Measurements from ENCODE around the gene INS. TPM values are rescaled to one million over a fixed set of nuclear protein-coding genes. Genes with fewer than 3 reads are reported as not detected.
"Not testable (repeated sequence)": the region's sequence is repeated elsewhere in the genome, so short reads cannot be mapped to it uniquely, and the experiment has no call there.

The INS gene
- total and polyA plus RNA-seq, 2 of the 8 experiments (the other 6 are each of a cell fraction or from before 2014, with no cell fraction given) = not detected

GRCh38 chr11:2124736-2125484 lies 36.1 kb downstream of the INS start:
- H3K9me3 ChIP-seq (ENCODE audit: insufficient read depth in 2 of 2, low read depth in 1 of 2, low read length in 1 of 2); FAIRE-seq; H3K27me3 ChIP-seq (replicated peaks in 1 of 4; ENCODE audit: control insufficient read depth in 3 of 4, extremely low read depth in 1 of 4, insufficient read depth in 3 of 4, low read length in 3 of 4); H2BK12ac ChIP-seq (ENCODE audit: low read depth, low read length); H3K9ac ChIP-seq (replicated peaks in 1 of 4; ENCODE audit: extremely low read depth in 1 of 4, low read depth in 3 of 4, low read length in 3 of 4); H3K4me2 ChIP-seq (ENCODE audit: insufficient read depth in 1 of 2, low read depth in 2 of 2, low read length in 2 of 2); H3K18ac ChIP-seq (ENCODE audit: extremely low read depth, low read length); H4K8ac ChIP-seq (ENCODE audit: extremely low read depth, insufficient read depth, low read length); H3K36me3 ChIP-seq (ENCODE audit: control insufficient read depth in 2 of 4, insufficient read depth in 4 of 4, low read length in 3 of 4); H2BK120ac ChIP-seq (replicated peaks; ENCODE audit: low read depth, low read length); H2BK5ac ChIP-seq (ENCODE audit: low read depth, low read length); H2BK20ac ChIP-seq (ENCODE audit: low read length); H3K27ac ChIP-seq (ENCODE audit: low read depth, low read length); H3K23ac ChIP-seq (ENCODE audit: insufficient read length); H4K91ac ChIP-seq (replicated peaks; ENCODE audit: insufficient read length, low read length); H3K79me2 ChIP-seq (ENCODE audit: control insufficient read depth in 1 of 2, insufficient read depth in 2 of 2, low read length in 2 of 2); H3K56ac ChIP-seq (replicated peaks; ENCODE audit: insufficient read length, low read depth, low read length); DNase-seq (ENCODE audit: low read depth in 1 of 2, low spot score in 2 of 2); H4K5ac ChIP-seq (ENCODE audit: insufficient read length, low read depth, low read length); H4K20me1 ChIP-seq (replicated peaks in 1 of 2; ENCODE audit: control insufficient read depth in 1 of 2, insufficient read depth in 2 of 2, low read length in 2 of 2); H2BK15ac ChIP-seq (ENCODE audit: low read length); H3K14ac ChIP-seq (ENCODE audit: insufficient read length); H2AFZ ChIP-seq (ENCODE audit: low read length); H3K4me1 ChIP-seq (replicated peaks in 1 of 4; ENCODE audit: control insufficient read depth in 3 of 4, insufficient read depth in 4 of 4, low read length in 3 of 4); H3K79me1 ChIP-seq (ENCODE audit: low read depth, low read length); H2AK5ac ChIP-seq (ENCODE audit: low read depth, low read length); H3K4ac ChIP-seq (replicated peaks; ENCODE audit: insufficient read length, low read depth, low read length); H3K4me3 ChIP-seq (ENCODE audit: extremely low read depth in 1 of 4, insufficient read depth in 2 of 4, low read depth in 3 of 4, low read length in 4 of 4): not testable (repeated sequence)
- ChIA-PET CTCF (ENCODE audit: partially characterized antibody) (interaction anchor here (0.8 to 1.5 kb wide), 6 partner anchors 9 to 241 kb away, joined by 3 to 5 read pairs (median 3); no protein-coding TSS in a partner anchor), POLR2A (ENCODE audit: partially characterized antibody) (interaction anchor here (1.5 kb wide), 1 partner anchor 16 kb away, joined by 4 read pairs; no protein-coding TSS in a partner anchor)
- peaks cover 16% of the 10 kb centered on the region; the same call in 1 of the 2 replicates for H3K23me2 ChIP-seq (ENCODE audit: low read depth, low read length)
- WGBS, 2 experiments (ENCODE audit: extremely low coverage in 1 of 2, insufficient coverage in 1 of 2, insufficient read length in 1 of 2, insufficient replicate concordance in 2 of 2, low coverage in 1 of 2, low lambda C conversion rate in 2 of 2, missing lambda C conversion rate in 1 of 2) = 86% methylated on average over 8 of the region's 10 CpGs; no CpG with 5 or more reads in 1 of the 2 experiments

Measured in H1 (cell line).